ENCODE results near the gene TBC1D32. TPM values are rescaled to one million over a fixed set of nuclear protein-coding genes. Genes with fewer than 3 reads are reported as not detected.
"Not testable (repeated sequence)": the region's sequence is repeated elsewhere in the genome, so short reads cannot be mapped to it uniquely, and the experiment has no call there.

Gene TBC1D32
- total RNA-seq, 2 donors from 2014 or later: 7.8 to 9.0 TPM

DNA sequence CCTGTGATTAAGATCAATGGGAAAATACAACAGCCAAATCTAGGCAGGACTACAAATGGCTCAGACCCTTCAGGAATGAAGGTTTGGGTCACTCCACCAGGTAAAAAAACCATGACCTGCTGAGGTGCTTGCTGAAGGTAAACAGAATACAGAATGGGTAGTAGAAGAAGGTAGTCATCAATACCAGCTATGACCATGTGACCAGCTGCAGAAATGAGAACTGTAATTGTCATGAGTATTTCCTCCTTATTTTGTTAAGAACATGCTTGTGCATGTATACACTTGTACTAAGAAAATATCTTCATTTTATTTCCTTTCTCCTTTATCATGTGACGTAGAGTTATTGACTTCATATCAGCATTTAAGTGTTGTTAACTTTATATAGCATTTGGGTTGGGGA is 161.8 kb downstream of the TBC1D32 start:
- DNase-seq; intact Hi-C loops (cut with DNase I, micrococcal nuclease): not testable (repeated sequence)
- ATAC-seq: peak; percentile 70

GRCh38 chr6:121171879-121172278 is 162.4 kb downstream of the TBC1D32 start:
- intact Hi-C loops (cut with DNase I, micrococcal nuclease): no loop called here
- DNase-seq: no peak
- ATAC-seq: peak; percentile 81

- intact Hi-C loops (cut with DNase I, micrococcal nuclease): no loop called here
- DNase-seq (no peak), ATAC-seq (no peak)
These were observed 172.4 kb downstream of the TBC1D32 start for GRCh38 chr6:121161886-121162285.

DNA sequence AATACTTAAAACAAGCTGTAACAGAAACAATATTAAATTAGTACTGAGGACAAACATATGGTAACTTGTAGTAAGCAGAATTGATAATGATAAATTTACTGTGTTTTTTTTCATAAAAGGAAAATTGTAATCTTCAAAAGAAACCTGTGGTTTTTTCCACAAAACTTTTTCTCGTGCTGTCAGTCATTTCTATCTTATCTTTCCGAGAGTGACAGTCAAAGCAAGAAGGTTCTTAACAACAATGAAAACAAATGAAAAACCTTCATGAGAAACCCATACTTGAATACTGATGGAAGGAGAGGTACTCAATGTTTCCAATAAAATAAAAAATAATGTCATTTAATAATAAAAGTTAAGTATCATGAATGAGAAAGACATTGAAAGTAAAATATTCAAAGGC is 174.0 kb downstream of the TBC1D32 start:
- intact Hi-C loops (cut with DNase I, micrococcal nuclease): no loop called here
- DNase-seq: no peak
- no peak for ATAC-seq

DNA sequence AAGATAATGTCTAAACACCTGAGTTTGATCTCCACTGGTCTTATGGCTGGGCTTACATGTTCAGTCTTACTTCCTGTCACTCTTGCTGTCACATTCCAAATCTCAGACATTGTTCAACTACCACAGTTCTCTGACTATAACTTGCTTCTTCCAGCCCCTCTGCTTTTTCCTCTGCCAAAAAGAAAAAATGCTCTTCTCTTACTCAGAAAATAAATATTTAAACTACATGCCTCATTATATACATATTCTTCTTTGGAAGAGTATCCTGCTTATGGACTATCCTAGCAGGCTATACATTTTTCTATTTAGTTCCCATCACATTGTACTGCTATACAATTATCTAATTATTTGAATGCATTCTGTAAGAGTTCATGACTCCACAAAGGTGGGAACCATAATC is 175.4 kb downstream of the TBC1D32 start:
- DNase-seq: no peak
- ATAC-seq: no peak
- intact Hi-C loops (cut with DNase I, micrococcal nuclease): no loop called here

- intact Hi-C loops (cut with DNase I, micrococcal nuclease): no loop called here
- DNase-seq: no peak
- no peak for ATAC-seq
These were observed 175.8 kb downstream of the TBC1D32 start for GRCh38 chr6:121158438-121158837.

- intact Hi-C loops (cut with DNase I, micrococcal nuclease): no loop called here
- ATAC-seq: no peak
These were observed 176.4 kb downstream of the TBC1D32 start for GRCh38 chr6:121157906-121158305.

GRCh38 chr6:121143476-121143875 is 190.8 kb downstream of the TBC1D32 start:
- intact Hi-C loops (cut with DNase I, micrococcal nuclease): no loop called here
- DNase-seq: no peak
- no peak for ATAC-seq

More at GRCh38 chr6:121157906-121158305, 176.4 kb downstream of the TBC1D32 start:
- no peak for DNase-seq

DNA sequence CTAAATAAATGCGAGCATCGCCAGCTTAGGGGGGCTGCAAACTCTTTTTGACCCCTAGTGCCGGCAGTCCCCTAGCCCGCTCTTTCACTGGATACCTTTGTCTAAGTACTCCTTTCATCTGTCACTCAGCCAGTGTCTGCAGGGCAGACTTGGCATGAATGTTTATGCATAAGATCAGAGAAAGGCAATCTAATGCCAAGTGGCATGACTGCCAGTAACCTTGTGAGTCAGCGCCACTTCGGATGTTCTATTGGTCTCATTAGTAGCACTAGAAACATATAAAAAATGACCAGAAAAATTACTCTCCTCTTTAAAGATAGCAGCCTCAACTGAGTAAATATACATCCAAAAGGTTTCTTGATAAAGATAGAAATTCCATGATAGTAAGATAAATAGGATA is 192.2 kb downstream of the TBC1D32 start:
- intact Hi-C loops (cut with DNase I, micrococcal nuclease): no loop called here
- ATAC-seq: no peak
- DNase-seq: no peak

DNA sequence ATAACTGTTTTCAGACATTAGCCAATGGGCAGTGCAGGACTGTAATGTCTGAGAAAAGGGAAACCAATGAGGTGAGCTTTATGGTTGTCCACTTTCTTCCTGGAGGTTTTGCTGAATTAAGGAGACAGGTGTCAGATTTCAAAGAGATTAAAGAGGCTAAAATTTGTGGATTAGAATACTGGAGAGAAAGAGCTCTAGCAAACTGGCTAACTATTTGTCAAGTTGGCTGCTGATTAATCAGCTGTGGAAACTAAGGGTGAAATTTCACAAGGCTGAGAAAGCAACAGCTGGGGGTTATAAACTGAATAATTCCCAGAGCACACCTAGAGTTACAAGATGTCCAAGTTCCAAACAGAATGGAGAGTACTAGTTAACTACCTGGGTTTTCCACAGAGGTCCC is 198.9 kb downstream of the TBC1D32 start:
- intact Hi-C loops (cut with DNase I, micrococcal nuclease): no loop called here
- no peak for DNase-seq
- no peak for ATAC-seq

- DNase-seq (no peak), ATAC-seq (no peak)
- intact Hi-C loops (cut with DNase I, micrococcal nuclease): no loop called here
These were observed 199.4 kb downstream of the TBC1D32 start for GRCh38 chr6:121134922-121135321.

- DNase-seq (no peak), ATAC-seq (no peak)
- intact Hi-C loops (cut with DNase I, micrococcal nuclease): no loop called here
These were observed 209.7 kb downstream of the TBC1D32 start for GRCh38 chr6:121124600-121124999.

DNA sequence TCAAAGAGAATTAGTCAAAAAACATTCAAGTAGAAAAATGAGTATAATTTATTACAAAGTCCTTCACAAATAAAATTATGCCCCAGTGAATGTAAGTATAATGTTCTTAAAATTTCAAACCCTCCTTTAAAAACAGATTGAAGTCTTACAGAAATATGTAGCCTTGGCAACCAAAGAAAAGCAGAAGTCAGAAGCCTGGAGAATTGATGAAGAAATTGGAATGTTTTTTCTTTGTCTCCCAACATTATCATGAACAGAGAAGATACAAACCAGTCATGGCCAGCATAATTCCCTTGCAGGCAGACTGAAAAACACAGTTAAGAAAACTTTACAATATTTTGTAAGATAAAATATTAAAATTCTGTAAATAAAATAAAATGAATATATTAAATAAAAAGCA is 221.9 kb downstream of the TBC1D32 start:
- DNase-seq (no peak), ATAC-seq (no peak)
- intact Hi-C loops (cut with DNase I, micrococcal nuclease): no loop called here

DNA sequence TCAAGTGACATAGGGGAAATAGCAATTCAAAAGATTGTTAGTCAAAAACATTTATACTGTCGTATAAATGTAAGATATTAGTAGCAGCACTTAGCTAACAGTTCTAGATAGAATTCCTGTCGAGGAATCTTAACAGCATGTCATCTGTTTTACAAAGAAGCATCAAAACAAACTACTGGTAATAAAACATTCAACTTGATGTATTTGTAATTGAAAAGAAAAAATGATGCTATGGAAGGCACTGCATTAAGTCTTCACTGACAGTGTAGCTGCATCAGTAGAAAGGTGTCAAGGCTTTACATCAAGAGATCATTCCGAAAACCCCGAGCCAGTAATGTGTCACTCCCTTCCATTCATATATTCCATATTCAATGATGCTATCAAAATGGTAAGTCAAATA is 223.5 kb downstream of the TBC1D32 start:
- DNase-seq: no peak
- no peak for ATAC-seq
- intact Hi-C loops (cut with DNase I, micrococcal nuclease): no loop called here

- no peak for DNase-seq
- intact Hi-C loops (cut with DNase I, micrococcal nuclease): no loop called here
These were observed 227.3 kb downstream of the TBC1D32 start for GRCh38 chr6:121106962-121107361.

DNA sequence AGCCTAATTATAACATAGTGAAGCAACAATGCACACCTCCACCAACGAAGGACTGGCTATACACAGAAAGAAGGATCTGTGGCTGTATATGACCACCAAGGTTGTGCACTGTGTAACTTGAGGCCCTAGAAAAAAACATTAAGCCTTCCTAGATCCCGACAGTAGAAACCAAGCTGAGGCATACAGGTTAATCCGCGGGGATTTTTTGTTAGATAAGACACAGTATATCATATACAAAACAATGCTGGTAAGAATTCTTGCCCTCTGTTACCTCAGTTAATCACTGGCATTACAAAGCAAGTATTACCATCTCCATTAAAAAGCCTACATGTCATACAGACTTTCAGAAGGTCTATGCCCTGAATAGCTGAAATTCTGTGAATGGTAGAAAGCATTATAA is 228.8 kb downstream of the TBC1D32 start:
- DNase-seq (no peak), ATAC-seq (no peak)
- intact Hi-C loops (cut with DNase I, micrococcal nuclease): no loop called here

More at GRCh38 chr6:121106962-121107361, 227.3 kb downstream of the TBC1D32 start:
- ATAC-seq: no peak

DNA sequence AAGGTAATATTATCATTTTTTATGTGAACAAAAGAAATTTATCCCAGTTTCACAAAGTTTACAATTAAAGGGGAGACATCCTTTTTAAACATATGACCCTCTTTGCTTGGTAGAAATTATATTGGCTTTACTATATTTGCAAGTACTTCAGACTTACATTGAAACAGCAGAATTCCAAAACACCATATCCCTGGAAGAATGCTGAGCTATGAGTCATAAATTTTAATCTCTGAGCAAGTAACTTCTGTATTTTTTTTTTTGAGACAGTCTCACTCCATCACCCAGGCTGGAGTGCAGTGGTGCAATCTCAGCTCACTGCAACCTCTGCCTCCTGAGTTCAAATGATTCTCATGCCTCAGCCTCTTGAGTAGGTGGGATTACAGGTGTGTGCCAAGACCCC is 240.4 kb downstream of the TBC1D32 start:
- no peak for ATAC-seq
- intact Hi-C loops (cut with DNase I, micrococcal nuclease): no loop called here

DNA sequence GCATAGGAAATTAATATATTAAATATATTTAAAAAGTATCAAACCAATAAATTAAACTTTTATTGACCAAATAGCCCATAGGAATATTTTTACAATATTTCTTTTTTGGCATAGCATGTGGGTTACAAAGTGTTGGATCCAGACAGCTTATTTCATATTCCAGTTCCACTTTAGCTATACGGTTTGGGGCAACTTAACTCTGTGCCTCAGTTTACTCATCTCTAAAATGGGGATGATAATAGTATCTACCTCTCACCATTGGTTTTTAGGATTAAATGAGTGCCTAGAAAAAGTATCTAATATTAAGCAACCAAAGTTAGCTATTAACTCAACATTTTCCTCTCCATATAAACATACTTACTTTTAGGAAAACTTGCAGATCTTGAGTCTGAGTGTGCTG is 243.8 kb downstream of the TBC1D32 start:
- ATAC-seq (no peak), DNase-seq (no peak)
- intact Hi-C loops (cut with DNase I, micrococcal nuclease): no loop called here

More for the DNA sequence above, 240.4 kb downstream of the TBC1D32 start:
- no peak for DNase-seq

GRCh38 chr6:121086876-121087275 is 247.4 kb downstream of the TBC1D32 start:
- DNase-seq: no peak
- ATAC-seq: no peak
- intact Hi-C loops (cut with DNase I, micrococcal nuclease): no loop called here

DNA sequence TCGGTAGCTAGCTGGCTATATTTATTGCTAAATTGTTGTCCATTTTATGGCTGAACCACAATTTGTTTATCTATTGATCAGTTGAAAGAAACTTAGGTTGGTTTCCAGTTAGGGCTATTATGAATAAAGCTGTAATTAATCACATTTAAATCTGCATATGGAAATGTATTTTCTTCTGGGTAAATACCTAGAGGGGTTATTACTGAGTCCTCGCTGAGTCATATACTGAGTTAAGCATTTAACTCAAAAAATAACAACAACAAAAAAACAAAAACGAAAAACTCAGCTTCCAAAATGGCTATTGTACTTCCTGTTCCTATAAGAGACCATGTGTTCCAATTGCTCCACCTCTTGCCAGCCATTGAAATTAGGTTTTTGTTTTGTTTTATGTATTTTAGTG is 258.2 kb downstream of the TBC1D32 start:
- intact Hi-C loops (cut with DNase I, micrococcal nuclease): no loop called here
- ATAC-seq (no peak), DNase-seq (no peak)

GRCh38 chr6:121068749-121069148 is 265.5 kb downstream of the TBC1D32 start:
- intact Hi-C loops (cut with DNase I, micrococcal nuclease); DNase-seq; ATAC-seq: not testable (repeated sequence)

GRCh38 chr6:121067381-121067780 is 266.9 kb downstream of the TBC1D32 start:
- DNase-seq (no peak), ATAC-seq (no peak)
- intact Hi-C loops (cut with DNase I, micrococcal nuclease): no loop called here
